ENCODE results near the gene INTS2.

Gene INTS2, protein sequence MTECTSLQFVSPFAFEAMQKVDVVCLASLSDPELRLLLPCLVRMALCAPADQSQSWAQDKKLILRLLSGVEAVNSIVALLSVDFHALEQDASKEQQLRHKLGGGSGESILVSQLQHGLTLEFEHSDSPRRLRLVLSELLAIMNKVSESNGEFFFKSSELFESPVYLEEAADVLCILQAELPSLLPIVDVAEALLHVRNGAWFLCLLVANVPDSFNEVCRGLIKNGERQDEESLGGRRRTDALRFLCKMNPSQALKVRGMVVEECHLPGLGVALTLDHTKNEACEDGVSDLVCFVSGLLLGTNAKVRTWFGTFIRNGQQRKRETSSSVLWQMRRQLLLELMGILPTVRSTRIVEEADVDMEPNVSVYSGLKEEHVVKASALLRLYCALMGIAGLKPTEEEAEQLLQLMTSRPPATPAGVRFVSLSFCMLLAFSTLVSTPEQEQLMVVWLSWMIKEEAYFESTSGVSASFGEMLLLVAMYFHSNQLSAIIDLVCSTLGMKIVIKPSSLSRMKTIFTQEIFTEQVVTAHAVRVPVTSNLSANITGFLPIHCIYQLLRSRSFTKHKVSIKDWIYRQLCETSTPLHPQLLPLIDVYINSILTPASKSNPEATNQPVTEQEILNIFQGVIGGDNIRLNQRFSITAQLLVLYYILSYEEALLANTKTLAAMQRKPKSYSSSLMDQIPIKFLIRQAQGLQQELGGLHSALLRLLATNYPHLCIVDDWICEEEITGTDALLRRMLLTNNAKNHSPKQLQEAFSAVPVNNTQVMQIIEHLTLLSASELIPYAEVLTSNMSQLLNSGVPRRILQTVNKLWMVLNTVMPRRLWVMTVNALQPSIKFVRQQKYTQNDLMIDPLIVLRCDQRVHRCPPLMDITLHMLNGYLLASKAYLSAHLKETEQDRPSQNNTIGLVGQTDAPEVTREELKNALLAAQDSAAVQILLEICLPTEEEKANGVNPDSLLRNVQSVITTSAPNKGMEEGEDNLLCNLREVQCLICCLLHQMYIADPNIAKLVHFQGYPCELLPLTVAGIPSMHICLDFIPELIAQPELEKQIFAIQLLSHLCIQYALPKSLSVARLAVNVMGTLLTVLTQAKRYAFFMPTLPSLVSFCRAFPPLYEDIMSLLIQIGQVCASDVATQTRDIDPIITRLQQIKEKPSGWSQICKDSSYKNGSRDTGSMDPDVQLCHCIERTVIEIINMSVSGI

GRCh38 chr17:61927208-61928100 is at the start of gene INTS2:
Gene INTS2, minus strand, starts transcription at chr17:61927982. Its CDS starts 1,338 bp downstream, at chr17:61926644.
- H3K9ac ChIP-seq (ENCODE audit: low read length in 5 of 5), result peak within 1 kb of the TSS; percentile 58 to 96 (median 93)
- H3K27me3 ChIP-seq (ENCODE audit: control insufficient read depth in 5 of 5, insufficient read depth in 4 of 5, low read length in 5 of 5), result no peaks in the 10 kb centered on the region
- peaks cover 0 to 18% (median 17%) of the 10 kb centered on the region in 5 donors for H3K4me1 ChIP-seq (ENCODE audit: control insufficient read depth in 5 of 5, insufficient read depth in 5 of 5, low read length in 5 of 5)
- H3K4me3 ChIP-seq (ENCODE audit: low read depth in 1 of 5, low read length in 5 of 5), result peak within 1 kb of the TSS; percentile 91 to 98 (median 97)
- H3K36me3 ChIP-seq (ENCODE audit: control insufficient read depth in 5 of 5, insufficient read depth in 5 of 5, low read length in 5 of 5), result peaks cover 4 to 10% (median 8%) of the 10 kb centered on the region in 5 donors
- peak within 1 kb of the TSS; percentile 70 for H3K27ac ChIP-seq (ENCODE audit: low read depth, low read length)
- H3K9me3 ChIP-seq (ENCODE audit: control insufficient read depth in 5 of 5, low read length in 5 of 5), result no peaks in the 10 kb centered on the region

- H3K36me3 ChIP-seq (ENCODE audit: control insufficient read depth in 5 of 5, insufficient read depth in 5 of 5, low read length in 5 of 5), result peaks cover 11 to 45% (median 14%) of the 10 kb centered on the region in 5 donors
- no peak overlapping the region for H3K4me3 ChIP-seq (ENCODE audit: low read depth in 1 of 5, low read length in 5 of 5)
- no peaks in the 10 kb centered on the region for H3K27me3 ChIP-seq (ENCODE audit: control insufficient read depth in 5 of 5, insufficient read depth in 4 of 5, low read length in 5 of 5)
- peaks cover 0 to 4% (median 0%) of the 10 kb centered on the region in 5 donors for H3K4me1 ChIP-seq (ENCODE audit: control insufficient read depth in 5 of 5, insufficient read depth in 5 of 5, low read length in 5 of 5)
- no peaks in the 10 kb centered on the region for H3K9me3 ChIP-seq (ENCODE audit: control insufficient read depth in 5 of 5, low read length in 5 of 5)
- H3K9ac ChIP-seq (ENCODE audit: low read length in 5 of 5), result no peak overlapping the region
- no peak overlapping the region for H3K27ac ChIP-seq (ENCODE audit: low read depth, low read length)
These were observed 46.3 kb upstream of the INTS2 start for GRCh38 chr17:61974115-61974514.

- peaks cover 17 to 54% (median 24%) of the 10 kb centered on the region in 5 donors for H3K36me3 ChIP-seq (ENCODE audit: control insufficient read depth in 5 of 5, insufficient read depth in 5 of 5, low read length in 5 of 5)
- H3K27me3 ChIP-seq (ENCODE audit: control insufficient read depth in 5 of 5, insufficient read depth in 4 of 5, low read length in 5 of 5), result no peaks in the 10 kb centered on the region
- no peaks in the 10 kb centered on the region for H3K9me3 ChIP-seq (ENCODE audit: control insufficient read depth in 5 of 5, low read length in 5 of 5)
- H3K4me3 ChIP-seq (ENCODE audit: low read depth in 1 of 5, low read length in 5 of 5), result no peak overlapping the region
- H3K4me1 ChIP-seq (ENCODE audit: control insufficient read depth in 5 of 5, insufficient read depth in 5 of 5, low read length in 5 of 5), result peaks cover 0 to 4% (median 0%) of the 10 kb centered on the region in 5 donors
- no peak overlapping the region for H3K9ac ChIP-seq (ENCODE audit: low read length in 5 of 5)
- no peak overlapping the region for H3K27ac ChIP-seq (ENCODE audit: low read depth, low read length)
These were observed 44.5 kb upstream of the INTS2 start for GRCh38 chr17:61972311-61972710.

- no peak overlapping the region for H3K27ac ChIP-seq (ENCODE audit: low read depth, low read length)
- H3K9me3 ChIP-seq (ENCODE audit: control insufficient read depth in 5 of 5, low read length in 5 of 5), result no peaks in the 10 kb centered on the region
- H3K36me3 ChIP-seq (ENCODE audit: control insufficient read depth in 5 of 5, insufficient read depth in 5 of 5, low read length in 5 of 5), result peaks cover 24 to 60% (median 39%) of the 10 kb centered on the region in 5 donors
- no peaks in the 10 kb centered on the region for H3K27me3 ChIP-seq (ENCODE audit: control insufficient read depth in 5 of 5, insufficient read depth in 4 of 5, low read length in 5 of 5)
- no peak overlapping the region for H3K4me3 ChIP-seq (ENCODE audit: low read depth in 1 of 5, low read length in 5 of 5)
- H3K9ac ChIP-seq (ENCODE audit: low read length in 5 of 5), result no peak overlapping the region
- H3K4me1 ChIP-seq (ENCODE audit: control insufficient read depth in 5 of 5, insufficient read depth in 5 of 5, low read length in 5 of 5), result peaks cover 0 to 4% (median 0%) of the 10 kb centered on the region in 5 donors
These were observed 42.2 kb upstream of the INTS2 start for GRCh38 chr17:61970030-61970429.

DNA sequence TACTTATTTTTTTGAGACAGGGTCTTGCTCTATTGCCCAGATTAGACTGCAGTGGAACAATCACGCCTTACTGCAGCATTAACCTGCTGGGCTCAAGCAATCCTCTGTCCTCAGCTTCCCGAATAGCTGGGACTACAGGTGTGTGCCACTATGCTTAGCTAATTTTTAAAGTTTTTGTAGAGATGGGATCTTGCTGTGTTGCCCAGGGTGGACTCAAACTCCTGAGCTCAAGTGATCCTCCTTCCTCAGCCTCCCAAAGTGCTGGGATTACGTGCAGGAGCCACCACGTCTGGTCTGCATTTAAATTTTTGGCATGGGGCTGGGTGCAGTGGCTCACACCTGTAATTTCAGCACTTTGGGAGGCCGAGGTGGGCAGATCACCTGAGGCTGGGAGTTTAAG is 41.0 kb upstream of the INTS2 start:
- H3K9ac ChIP-seq (ENCODE audit: low read length in 5 of 5), result no peak overlapping the region
- H3K27me3 ChIP-seq (ENCODE audit: control insufficient read depth in 5 of 5, insufficient read depth in 4 of 5, low read length in 5 of 5), result no peaks in the 10 kb centered on the region
- H3K9me3 ChIP-seq (ENCODE audit: control insufficient read depth in 5 of 5, low read length in 5 of 5), result no peaks in the 10 kb centered on the region
- no peak overlapping the region for H3K4me3 ChIP-seq (ENCODE audit: low read depth in 1 of 5, low read length in 5 of 5)
- peaks cover 0 to 4% (median 0%) of the 10 kb centered on the region in 5 donors for H3K4me1 ChIP-seq (ENCODE audit: control insufficient read depth in 5 of 5, insufficient read depth in 5 of 5, low read length in 5 of 5)
- H3K36me3 ChIP-seq (ENCODE audit: control insufficient read depth in 5 of 5, insufficient read depth in 5 of 5, low read length in 5 of 5), result peaks cover 34 to 68% (median 44%) of the 10 kb centered on the region in 5 donors
- no peak overlapping the region for H3K27ac ChIP-seq (ENCODE audit: low read depth, low read length)

DNA sequence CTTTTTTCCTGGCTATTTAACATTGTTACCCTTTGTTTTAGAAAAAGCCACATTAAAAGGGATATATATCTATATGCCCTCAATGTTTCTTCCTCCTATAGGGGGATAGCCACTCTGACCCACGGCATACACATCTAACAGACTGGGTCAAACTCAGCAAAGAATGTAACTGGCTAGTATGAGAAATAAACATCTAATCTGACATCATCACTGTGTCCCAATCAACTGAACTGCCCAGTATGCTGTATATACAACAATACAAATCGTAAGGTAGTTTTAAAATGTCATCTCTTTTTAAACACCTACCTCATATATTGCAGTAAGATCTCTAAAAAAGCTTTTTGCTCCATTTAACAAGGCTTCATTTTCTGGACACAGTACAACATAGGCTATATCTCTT is 39.9 kb upstream of the INTS2 start:
- Histone ChIP-seq H3K27ac (ENCODE audit: low read depth, low read length) (no peak overlapping the region), H3K27me3 (ENCODE audit: control insufficient read depth in 5 of 5, insufficient read depth in 4 of 5, low read length in 5 of 5) (no peaks in the 10 kb centered on the region), H3K4me1 (ENCODE audit: control insufficient read depth in 5 of 5, insufficient read depth in 5 of 5, low read length in 5 of 5) (peaks cover 0 to 4% (median 0%) of the 10 kb centered on the region in 5 donors), H3K9ac (ENCODE audit: low read length in 5 of 5) (peak overlapping the region in 1 of 5 donors; percentile 38), H3K9me3 (ENCODE audit: control insufficient read depth in 5 of 5, low read length in 5 of 5) (no peaks in the 10 kb centered on the region), H3K36me3 (ENCODE audit: control insufficient read depth in 5 of 5, insufficient read depth in 5 of 5, low read length in 5 of 5) (peaks cover 38 to 74% (median 52%) of the 10 kb centered on the region in 5 donors), H3K4me3 (ENCODE audit: low read depth in 1 of 5, low read length in 5 of 5) (no peak overlapping the region)

DNA sequence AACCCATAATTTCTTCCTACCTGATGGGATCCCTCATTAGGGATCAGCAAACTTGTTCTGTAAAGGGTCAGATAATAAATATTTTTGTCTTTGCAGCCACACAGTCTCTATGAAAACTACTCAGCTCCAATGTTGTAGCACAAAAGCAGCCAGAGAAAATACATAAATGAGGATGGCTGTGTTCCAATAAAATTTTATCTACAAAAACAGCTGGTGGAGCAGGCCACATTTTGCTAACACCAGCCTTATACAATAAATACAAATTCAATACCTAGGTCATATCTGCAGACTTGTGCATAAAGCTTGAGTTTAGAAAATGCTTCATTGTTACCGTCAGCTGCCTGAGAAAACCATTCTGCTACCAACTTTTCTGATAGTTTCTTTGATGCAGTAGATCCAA is 38.4 kb upstream of the INTS2 start:
- Histone ChIP-seq H3K27me3 (ENCODE audit: control insufficient read depth in 5 of 5, insufficient read depth in 4 of 5, low read length in 5 of 5) (no peaks in the 10 kb centered on the region), H3K36me3 (ENCODE audit: control insufficient read depth in 5 of 5, insufficient read depth in 5 of 5, low read length in 5 of 5) (peaks cover 40 to 74% (median 53%) of the 10 kb centered on the region in 5 donors), H3K4me3 (ENCODE audit: low read depth in 1 of 5, low read length in 5 of 5) (no peak overlapping the region), H3K9ac (ENCODE audit: low read length in 5 of 5) (no peak overlapping the region), H3K4me1 (ENCODE audit: control insufficient read depth in 5 of 5, insufficient read depth in 5 of 5, low read length in 5 of 5) (peaks cover 0 to 4% (median 0%) of the 10 kb centered on the region in 5 donors), H3K9me3 (ENCODE audit: control insufficient read depth in 5 of 5, low read length in 5 of 5) (no peaks in the 10 kb centered on the region), H3K27ac (ENCODE audit: low read depth, low read length) (no peak overlapping the region)

- Histone ChIP-seq H3K9me3 (ENCODE audit: control insufficient read depth in 5 of 5, low read length in 5 of 5) (no peaks in the 10 kb centered on the region), H3K4me3 (ENCODE audit: low read depth in 1 of 5, low read length in 5 of 5) (no peak overlapping the region), H3K27ac (ENCODE audit: low read depth, low read length) (no peak overlapping the region), H3K4me1 (ENCODE audit: control insufficient read depth in 5 of 5, insufficient read depth in 5 of 5, low read length in 5 of 5) (no peaks in the 10 kb centered on the region), H3K36me3 (ENCODE audit: control insufficient read depth in 5 of 5, insufficient read depth in 5 of 5, low read length in 5 of 5) (peaks cover 46 to 77% (median 65%) of the 10 kb centered on the region in 5 donors), H3K27me3 (ENCODE audit: control insufficient read depth in 5 of 5, insufficient read depth in 4 of 5, low read length in 5 of 5) (no peaks in the 10 kb centered on the region), H3K9ac (ENCODE audit: low read length in 5 of 5) (no peak overlapping the region)
These were observed 27.8 kb upstream of the INTS2 start for GRCh38 chr17:61955619-61956018.
